Transverse colon (tissue), 3 donors: ENCODE measurements around the gene CCNL1.

Experiments used
- EP300 ChIP-seq: sonication (generic); formaldehyde crosslinking; IDR thresholded peaks from one replicate; pipeline ENCODE4 v1.6.1; 2017; ENCODE audit warnings: antibody characterized with exemption, low read depth
- TF ChIP-seq, protein P1 (sequence below), 5 experiments: fragments of 200-600 bp in 3 of 5; fragments of 450-650 bp in 2 of 5; sonication (generic) in 3 of 5; IDR thresholded peaks; 1 replicate in 2 of 5; 2 replicates in 3 of 5; pipeline ENCODE4 v1.5.1; 2016 to 2017; ENCODE audit warnings: antibody characterized with exemption in 5 of 5, inconsistent platforms in 3 of 5, mild to moderate bottlenecking in 2 of 5, moderate library complexity in 1 of 5

- TF ChIP-seq, protein P1, sequence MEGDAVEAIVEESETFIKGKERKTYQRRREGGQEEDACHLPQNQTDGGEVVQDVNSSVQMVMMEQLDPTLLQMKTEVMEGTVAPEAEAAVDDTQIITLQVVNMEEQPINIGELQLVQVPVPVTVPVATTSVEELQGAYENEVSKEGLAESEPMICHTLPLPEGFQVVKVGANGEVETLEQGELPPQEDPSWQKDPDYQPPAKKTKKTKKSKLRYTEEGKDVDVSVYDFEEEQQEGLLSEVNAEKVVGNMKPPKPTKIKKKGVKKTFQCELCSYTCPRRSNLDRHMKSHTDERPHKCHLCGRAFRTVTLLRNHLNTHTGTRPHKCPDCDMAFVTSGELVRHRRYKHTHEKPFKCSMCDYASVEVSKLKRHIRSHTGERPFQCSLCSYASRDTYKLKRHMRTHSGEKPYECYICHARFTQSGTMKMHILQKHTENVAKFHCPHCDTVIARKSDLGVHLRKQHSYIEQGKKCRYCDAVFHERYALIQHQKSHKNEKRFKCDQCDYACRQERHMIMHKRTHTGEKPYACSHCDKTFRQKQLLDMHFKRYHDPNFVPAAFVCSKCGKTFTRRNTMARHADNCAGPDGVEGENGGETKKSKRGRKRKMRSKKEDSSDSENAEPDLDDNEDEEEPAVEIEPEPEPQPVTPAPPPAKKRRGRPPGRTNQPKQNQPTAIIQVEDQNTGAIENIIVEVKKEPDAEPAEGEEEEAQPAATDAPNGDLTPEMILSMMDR (IDR thresholded peaks at IDR 0.05): no peak
- TF ChIP-seq EP300: no peak
These were observed 57.8 kb downstream of the CCNL1 start for GRCh38 chr3:157102098-157102497.
